BLaER1 treated with 17β-estradiol and CSF1 and Interleukin-3, amounts not matched to agents 10 nM and 100 nM (cell line): Measurements from ENCODE around the gene RNU1-3.
"Not testable (repeated sequence)": the region's sequence is repeated elsewhere in the genome, so short reads cannot be mapped to it uniquely, and the experiment has no call there.

Experiments used
- H3K27ac ChIP-seq, 11 experiments: shearing (Covaris generic); formaldehyde crosslinking; 2 replicates each; pipeline ENCODE4 v1.8.1; 2022
- H3K27me3 ChIP-seq, 11 experiments: shearing (Covaris generic); formaldehyde crosslinking; 2 replicates each; pipeline ENCODE4 v1.8.1; 2022
- H3K36me3 ChIP-seq, 11 experiments: shearing (Covaris generic); formaldehyde crosslinking; 2 replicates each; pipeline ENCODE4 v1.8.1; 2022
- H3K4me1 ChIP-seq, 10 experiments: shearing (Covaris generic); formaldehyde crosslinking; 2 replicates each; pipeline ENCODE4 v1.8.1; 2022
- H3K4me2 ChIP-seq, 11 experiments: shearing (Covaris generic); formaldehyde crosslinking; 2 replicates each; pipeline ENCODE4 v1.8.1; 2022
- H3K4me3 ChIP-seq, 10 experiments: shearing (Covaris generic); formaldehyde crosslinking; 2 replicates each; pipeline ENCODE4 v1.8.1; 2022
- H3K9ac ChIP-seq, 11 experiments: shearing (Covaris generic); formaldehyde crosslinking; 2 replicates each; pipeline ENCODE4 v1.8.1; 2022
- H3K9me3 ChIP-seq, 11 experiments: shearing (Covaris generic); formaldehyde crosslinking; replicated peaks in 1 of 11; 2 replicates each; pipeline ENCODE4 v1.8.1; 2022
- H4K20me1 ChIP-seq, 11 experiments: shearing (Covaris generic); formaldehyde crosslinking; 2 replicates each; pipeline ENCODE4 v1.8.1; 2022
- Cebpa-rat ChIP-seq, 11 experiments: shearing (Covaris generic); IDR thresholded peaks; 2 replicates each; pipeline ENCODE4 v1.8.1; 2022

RNU1-3 gene

DNA sequence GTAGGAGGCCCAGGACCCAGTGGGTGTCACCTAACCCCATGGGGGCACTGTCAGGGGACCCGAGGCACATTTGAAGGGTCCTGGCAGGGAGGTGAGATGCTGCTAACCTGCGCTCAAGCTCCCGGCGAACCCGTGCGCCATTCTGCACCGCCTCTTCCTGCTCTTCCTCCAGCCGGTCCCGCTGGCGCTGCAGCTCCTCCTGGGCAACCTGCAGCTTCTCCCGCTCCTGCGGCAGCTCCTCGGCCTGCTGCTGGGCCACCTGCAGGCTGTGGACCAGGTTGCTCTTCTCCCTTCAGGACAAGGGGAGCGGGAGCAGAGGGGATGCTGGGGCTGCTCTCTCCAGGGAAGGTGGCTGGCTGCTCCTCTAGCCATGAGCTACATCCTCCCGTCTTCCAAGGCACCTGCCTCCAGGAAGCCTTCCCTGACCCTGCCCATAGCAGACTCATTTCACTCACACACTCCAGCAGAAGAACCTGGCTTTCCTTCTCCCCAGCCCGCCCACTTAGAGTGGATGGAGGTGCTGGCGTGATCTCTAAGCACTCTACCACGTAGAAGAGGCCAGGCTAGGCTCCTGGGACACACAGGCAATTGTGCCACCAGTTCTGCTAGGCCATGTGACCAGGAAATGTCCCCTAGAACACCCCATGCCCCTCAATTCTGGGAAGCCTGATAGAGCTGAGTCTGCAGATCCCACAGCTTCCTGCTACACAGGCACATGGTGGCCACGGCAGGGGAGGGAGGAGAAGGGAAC lies 38.2 kb downstream of the RNU1-3 start:
- Histone ChIP-seq H3K4me3 (no peak overlapping the region), H3K27me3 (no peaks in the 10 kb centered on the region), H3K9me3 (no peaks in the 10 kb centered on the region), H3K4me2 (peak overlapping the region; percentile 34 to 70 (median 45)), H3K9ac (peak overlapping the region in 9 of 11 experiments; percentile 0 to 30 (median 7); a peak in 7 of 22 replicates), H3K27ac (no peak overlapping the region; a peak in 2 of 22 replicates), H3K36me3 (peaks cover 75 to 94% (median 86%) of the 10 kb centered on the region in 11 experiments), H4K20me1 (peaks cover 0 to 76% (median 42%) of the 10 kb centered on the region in 11 experiments; a peak in 17 of 22 replicates), H3K4me1 (peaks cover 14 to 47% (median 38%) of the 10 kb centered on the region in 10 experiments)
- TF ChIP-seq Cebpa-rat (IDR thresholded peaks at IDR 0.05), result no peak

DNA sequence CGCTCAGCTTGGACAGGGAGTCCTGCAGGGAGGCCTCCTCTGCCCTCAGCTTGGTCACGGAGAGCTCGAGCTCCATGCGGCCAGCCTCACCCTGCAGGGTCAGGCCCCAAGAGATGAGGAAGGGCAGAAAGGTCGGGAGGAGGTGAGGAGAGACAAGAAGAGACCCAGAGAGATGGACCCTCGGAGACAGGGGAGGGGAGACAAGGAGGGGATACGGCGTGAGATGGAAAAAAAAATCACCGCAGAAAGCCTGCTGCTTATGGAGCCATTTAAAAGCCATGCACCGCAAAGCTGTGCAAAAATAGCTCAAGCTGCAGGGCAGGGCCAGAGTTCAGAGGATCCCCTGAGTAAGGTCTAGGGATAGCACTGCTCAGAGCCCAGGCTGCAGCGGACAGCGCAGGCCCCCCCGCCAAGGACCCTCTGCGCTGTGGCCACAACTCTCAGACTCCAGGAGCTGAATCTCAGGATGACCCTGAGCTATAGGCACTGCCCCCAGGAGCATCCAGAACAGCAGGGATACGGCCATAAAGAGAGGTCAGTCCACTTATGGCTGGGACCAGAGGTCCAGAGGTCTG lies 40.3 kb downstream of the RNU1-3 start:
- peaks cover 0 to 79% (median 52%) of the 10 kb centered on the region in 11 experiments; a peak in 17 of 22 replicates for H4K20me1 ChIP-seq
- peak overlapping the region in 2 of 11 experiments; percentile 4; a peak in 2 of 22 replicates for H3K9ac ChIP-seq
- peaks cover 70 to 94% (median 87%) of the 10 kb centered on the region in 11 experiments for H3K36me3 ChIP-seq
- H3K27ac ChIP-seq, H3K9me3 ChIP-seq, H3K27me3 ChIP-seq, H3K4me2 ChIP-seq, H3K4me3 ChIP-seq: not testable (repeated sequence)
- peaks cover 14 to 52% (median 38%) of the 10 kb centered on the region in 10 experiments for H3K4me1 ChIP-seq

- Histone ChIP-seq H3K4me2 (no peak overlapping the region), H4K20me1 (peaks cover 0 to 79% (median 52%) of the 10 kb centered on the region in 11 experiments; a peak in 18 of 22 replicates), H3K9me3 (no peaks in the 10 kb centered on the region), H3K27ac (no peak overlapping the region), H3K36me3 (peaks cover 62 to 91% (median 82%) of the 10 kb centered on the region in 11 experiments), H3K9ac (peak overlapping the region in 3 of 11 experiments; percentile 0 to 4 (median 4); a peak in 3 of 22 replicates), H3K4me3 (no peak overlapping the region), H3K27me3 (no peaks in the 10 kb centered on the region), H3K4me1 (peaks cover 14 to 52% (median 38%) of the 10 kb centered on the region in 10 experiments)
- TF ChIP-seq Cebpa-rat (IDR thresholded peaks at IDR 0.05), result no peak
Measured at GRCh38 chr1:16625497-16626408, 41.0 kb downstream of the RNU1-3 start.

DNA sequence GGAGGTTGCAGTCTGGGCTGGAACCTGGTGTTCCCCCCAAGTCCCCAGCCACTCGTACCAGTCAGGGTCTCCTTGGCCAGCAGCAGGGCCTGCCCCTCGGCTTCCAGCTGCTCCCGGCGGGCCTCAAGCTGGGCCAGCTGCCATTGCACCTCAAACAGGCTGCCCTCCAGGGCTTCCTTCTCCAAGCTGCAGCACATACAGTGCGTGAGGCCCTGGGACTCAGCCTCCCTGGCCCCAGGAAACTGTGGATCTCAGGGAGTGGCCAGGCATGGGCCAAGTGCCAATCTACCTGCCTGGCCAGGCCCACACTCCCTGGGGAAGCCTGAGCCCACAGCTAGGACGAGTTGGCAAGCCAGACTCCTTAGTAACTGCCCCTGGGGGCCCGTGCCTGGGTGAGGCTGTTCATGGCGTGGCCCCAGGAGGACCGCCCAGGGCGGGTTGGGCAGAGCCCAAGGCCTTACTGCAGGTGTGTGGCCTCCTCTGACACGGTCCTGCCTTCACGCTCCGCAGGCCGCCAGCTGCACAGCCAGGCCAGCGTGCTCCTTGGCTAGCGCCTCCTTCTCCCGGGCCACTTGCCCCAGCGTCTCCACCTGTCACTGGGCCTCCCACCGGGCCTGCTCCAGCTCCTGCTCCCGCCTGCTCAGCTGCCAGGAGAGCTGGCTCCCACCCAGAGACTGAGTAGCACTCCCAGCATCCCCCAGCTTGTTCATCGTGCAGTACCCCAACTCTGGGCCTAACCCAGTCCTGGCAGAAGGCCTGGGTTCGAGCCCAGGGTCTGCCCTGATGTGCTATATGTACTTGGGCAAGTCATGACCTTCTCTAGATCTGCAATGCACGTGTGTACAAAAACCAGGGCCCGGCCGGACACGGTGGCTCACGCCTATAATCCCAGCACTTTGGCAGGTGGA lies 42.7 kb downstream of the RNU1-3 start:
- H3K27ac ChIP-seq, result peak overlapping the region in 3 of 11 experiments; percentile 10 to 32 (median 11); a peak in 2 of 22 replicates
- H4K20me1 ChIP-seq, result peaks cover 0 to 76% (median 41%) of the 10 kb centered on the region in 11 experiments; a peak in 18 of 22 replicates
- H3K27me3 ChIP-seq, H3K4me3 ChIP-seq, H3K9me3 ChIP-seq: not testable (repeated sequence)
- H3K36me3 ChIP-seq, result peaks cover 45 to 86% (median 71%) of the 10 kb centered on the region in 11 experiments
- H3K4me2 ChIP-seq, result peak overlapping the region in 8 of 11 experiments; percentile 11 to 85 (median 58); a peak in 16 of 22 replicates
- peak overlapping the region in 9 of 11 experiments; percentile 2 to 53 (median 30); a peak in 13 of 22 replicates for H3K9ac ChIP-seq
- H3K4me1 ChIP-seq, result peaks cover 9 to 44% (median 31%) of the 10 kb centered on the region in 10 experiments

DNA sequence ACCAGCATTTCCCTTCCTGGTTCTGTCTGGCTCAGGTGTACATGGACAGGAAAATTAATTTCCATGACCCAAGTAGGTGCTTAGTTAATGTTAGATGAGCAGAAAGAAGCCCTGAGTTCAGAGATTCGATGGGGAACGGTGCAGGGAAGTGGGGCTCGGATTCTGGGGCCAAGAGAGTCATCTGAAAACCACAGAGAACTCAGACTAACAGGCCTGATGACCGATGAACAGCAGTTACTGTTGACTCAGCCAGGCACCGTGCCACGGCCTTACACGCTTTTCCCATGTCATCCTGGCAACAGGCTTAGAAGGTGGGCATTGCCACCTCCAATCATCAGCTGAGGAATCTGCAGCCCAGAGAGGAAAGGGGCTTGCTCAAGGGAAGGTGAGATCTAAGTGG lies 43.4 kb downstream of the RNU1-3 start:
- Histone ChIP-seq H3K4me2 (peak overlapping the region in 6 of 11 experiments; percentile 40 to 85 (median 65); a peak in 8 of 22 replicates), H4K20me1 (peaks cover 0 to 69% (median 34%) of the 10 kb centered on the region in 11 experiments; a peak in 18 of 22 replicates), H3K36me3 (peaks cover 43 to 85% (median 70%) of the 10 kb centered on the region in 11 experiments), H3K4me1 (peaks cover 2 to 37% (median 24%) of the 10 kb centered on the region in 10 experiments), H3K9ac (peak overlapping the region in 3 of 11 experiments; percentile 30 to 53 (median 45); a peak in 1 of 22 replicates)
- not testable (repeated sequence) for H3K4me3 ChIP-seq, H3K9me3 ChIP-seq, H3K27me3 ChIP-seq, H3K27ac ChIP-seq

- H3K9ac ChIP-seq, result peak overlapping the region in 1 of 11 experiments; percentile 2; a peak in 1 of 22 replicates
- not testable (repeated sequence) for H3K27ac ChIP-seq, H3K9me3 ChIP-seq, H3K4me3 ChIP-seq, H3K4me2 ChIP-seq, H3K27me3 ChIP-seq
- H3K36me3 ChIP-seq, result peaks cover 47 to 89% (median 63%) of the 10 kb centered on the region in 11 experiments
- H3K4me1 ChIP-seq, result peaks cover 0 to 24% (median 14%) of the 10 kb centered on the region in 10 experiments; a peak in 15 of 20 replicates
- H4K20me1 ChIP-seq, result peaks cover 0 to 73% (median 32%) of the 10 kb centered on the region in 11 experiments; a peak in 18 of 22 replicates
Measured at GRCh38 chr1:16621681-16622315, 45.0 kb downstream of the RNU1-3 start.

DNA sequence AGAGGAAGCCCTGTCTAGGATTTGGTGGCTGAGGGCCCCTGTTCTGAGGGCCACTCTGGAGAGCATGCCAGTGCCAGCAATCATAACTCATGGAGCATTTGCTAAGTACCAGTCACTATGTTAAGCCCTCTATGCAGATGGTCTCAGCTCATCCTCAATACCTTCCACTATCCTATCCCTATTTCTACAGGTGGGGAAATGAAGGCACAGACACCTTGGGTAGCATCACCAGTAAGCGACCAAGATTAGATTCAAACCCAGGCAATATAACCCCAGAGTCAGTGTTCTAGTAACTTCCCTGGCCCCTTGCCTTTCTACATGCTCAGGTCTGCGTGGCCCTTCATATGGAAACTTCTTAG lies 45.5 kb downstream of the RNU1-3 start:
- no peak overlapping the region for H3K4me3 ChIP-seq
- no peaks in the 10 kb centered on the region for H3K9me3 ChIP-seq
- TF ChIP-seq Cebpa-rat (IDR thresholded peaks at IDR 0.05), result no peak
- H3K27ac ChIP-seq, result no peak overlapping the region
- peak overlapping the region in 1 of 11 experiments; percentile 2; a peak in 1 of 22 replicates for H3K9ac ChIP-seq
- no peaks in the 10 kb centered on the region for H3K27me3 ChIP-seq
- H3K4me2 ChIP-seq, result no peak overlapping the region
- peaks cover 43 to 85% (median 59%) of the 10 kb centered on the region in 11 experiments for H3K36me3 ChIP-seq
- H3K4me1 ChIP-seq, result peaks cover 0 to 24% (median 14%) of the 10 kb centered on the region in 10 experiments; a peak in 15 of 20 replicates
- peaks cover 0 to 69% (median 29%) of the 10 kb centered on the region in 11 experiments; a peak in 18 of 22 replicates for H4K20me1 ChIP-seq

GRCh38 chr1:16619803-16620501 lies 46.8 kb downstream of the RNU1-3 start:
- peak overlapping the region in 1 of 11 experiments; percentile 4; a peak in 1 of 22 replicates for H3K27ac ChIP-seq
- not testable (repeated sequence) for H3K9me3 ChIP-seq, H3K9ac ChIP-seq, H3K4me3 ChIP-seq, H3K27me3 ChIP-seq, H3K4me2 ChIP-seq
- H4K20me1 ChIP-seq, result peaks cover 0 to 59% (median 20%) of the 10 kb centered on the region in 11 experiments; a peak in 18 of 22 replicates
- H3K36me3 ChIP-seq, result peaks cover 33 to 74% (median 49%) of the 10 kb centered on the region in 11 experiments
- peaks cover 0 to 20% (median 14%) of the 10 kb centered on the region in 10 experiments; a peak in 15 of 20 replicates for H3K4me1 ChIP-seq
